ENCODE results near the gene FBXO11.

The FBXO11 gene

GRCh38 chr2:47849368-47849767 lies 56.9 kb downstream of the FBXO11 start:
- DNase-seq (ENCODE audit: low read depth in 2 of 2): no peak

DNA sequence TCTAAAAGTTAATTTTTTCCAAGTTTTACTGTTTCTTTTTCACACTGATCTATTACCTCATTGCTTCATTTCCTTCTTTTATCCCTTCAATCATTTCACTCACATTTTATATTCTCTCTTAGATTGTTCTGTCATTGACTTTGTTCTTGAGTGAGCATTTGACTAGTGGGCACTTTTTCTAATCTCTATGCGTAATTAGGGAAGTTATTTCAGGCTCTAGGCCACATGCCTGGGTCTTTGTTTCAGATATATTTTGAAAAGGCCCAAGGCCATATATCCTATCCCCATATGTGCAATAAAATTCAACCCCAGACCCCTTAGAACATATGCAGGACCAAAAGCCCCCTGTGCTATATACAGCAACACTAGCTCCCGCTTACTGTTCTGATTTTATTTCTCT lies 62.1 kb downstream of the FBXO11 start:
- no peak for DNase-seq (ENCODE audit: low read depth in 2 of 2)

DNA sequence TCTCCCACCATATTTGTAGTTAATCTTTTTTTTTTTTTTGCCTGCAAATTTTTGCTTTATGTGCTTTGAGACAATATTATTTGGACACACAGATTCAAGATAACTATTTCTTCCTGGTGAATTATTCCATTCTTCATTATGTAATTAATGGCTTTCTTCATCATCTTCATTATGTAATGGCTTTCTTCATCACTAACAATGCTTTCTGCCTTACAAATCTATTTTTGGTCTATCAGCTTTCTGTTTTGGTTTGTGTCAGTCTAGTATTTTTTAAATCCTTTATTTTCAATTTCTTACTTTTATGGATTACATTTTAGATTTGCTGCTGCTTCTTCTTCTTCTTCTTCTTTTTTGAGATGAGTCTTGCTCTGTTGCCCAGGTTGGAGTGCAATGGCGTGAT lies 62.9 kb downstream of the FBXO11 start:
- DNase-seq (ENCODE audit: low read depth in 2 of 2): no peak

GRCh38 chr2:47842846-47843245 lies 63.5 kb downstream of the FBXO11 start:
- no peak for DNase-seq (ENCODE audit: low read depth in 2 of 2)

GRCh38 chr2:47838686-47839085 lies 67.6 kb downstream of the FBXO11 start:
- no peak for DNase-seq (ENCODE audit: low read depth in 2 of 2)

DNA sequence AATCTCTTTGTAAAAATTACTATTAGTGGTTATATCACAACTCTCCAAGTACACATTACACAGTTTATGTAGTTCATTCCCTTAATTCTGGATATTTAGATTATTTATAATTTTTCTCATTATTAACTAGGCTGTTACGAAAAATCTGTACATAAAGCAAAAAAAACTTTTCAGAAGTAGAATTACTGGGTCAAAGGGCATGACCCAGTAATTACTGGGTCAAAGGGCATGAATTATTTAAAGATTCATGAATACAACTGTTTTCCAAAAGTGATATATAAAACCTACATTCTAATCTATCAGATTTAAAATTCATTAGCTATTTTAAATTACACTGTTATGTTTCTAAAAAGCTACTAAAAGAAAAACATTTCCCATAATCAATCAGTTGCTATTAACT lies 68.0 kb downstream of the FBXO11 start:
- DNase-seq (ENCODE audit: low read depth in 2 of 2): no peak

DNA sequence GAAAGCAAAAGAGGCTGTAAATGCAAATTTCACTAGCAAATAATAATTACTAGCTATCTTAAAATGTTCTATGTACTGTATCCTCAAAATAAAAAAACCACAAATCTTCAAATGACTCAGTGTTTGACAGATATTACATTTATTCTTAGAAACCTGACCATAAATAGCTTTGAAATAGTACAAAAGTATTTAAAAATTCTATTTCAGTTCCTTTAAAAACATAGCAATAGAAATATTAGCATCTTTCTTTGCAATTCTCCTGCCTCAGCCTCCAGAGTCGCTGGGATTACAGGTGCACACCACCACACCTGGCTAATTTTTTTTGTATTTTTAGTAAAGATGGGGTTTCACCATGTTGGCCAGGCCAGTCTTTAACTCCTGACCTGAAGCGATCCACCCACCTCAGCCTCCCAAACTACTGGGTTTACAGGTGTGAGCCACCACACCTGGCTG lies 72.8 kb downstream of the FBXO11 start:
- no peak for DNase-seq (ENCODE audit: low read depth in 2 of 2)

- DNase-seq (ENCODE audit: low read depth in 2 of 2): no peak
Observed at GRCh38 chr2:47822518-47822917, 83.8 kb downstream of the FBXO11 start.

DNA sequence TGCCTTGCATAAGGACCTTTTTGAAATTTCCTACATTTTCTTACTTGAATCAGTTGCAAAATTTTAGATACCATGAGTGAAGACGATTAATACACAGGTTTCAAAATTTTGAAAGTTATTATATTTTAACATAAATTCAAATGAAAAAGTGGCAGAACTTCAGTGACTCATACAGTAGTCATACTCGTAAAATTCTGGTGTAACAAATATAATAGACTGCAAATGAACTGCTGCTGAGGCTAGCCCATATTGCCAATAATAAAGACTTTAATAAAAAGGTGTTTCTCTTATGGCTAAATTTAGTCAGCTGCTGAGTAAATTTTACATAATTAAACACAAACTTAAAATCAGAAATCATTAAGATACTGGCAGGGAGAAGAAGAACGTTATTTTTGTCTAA lies 86.5 kb downstream of the FBXO11 start:
- no peak for DNase-seq (ENCODE audit: low read depth in 2 of 2)

DNA sequence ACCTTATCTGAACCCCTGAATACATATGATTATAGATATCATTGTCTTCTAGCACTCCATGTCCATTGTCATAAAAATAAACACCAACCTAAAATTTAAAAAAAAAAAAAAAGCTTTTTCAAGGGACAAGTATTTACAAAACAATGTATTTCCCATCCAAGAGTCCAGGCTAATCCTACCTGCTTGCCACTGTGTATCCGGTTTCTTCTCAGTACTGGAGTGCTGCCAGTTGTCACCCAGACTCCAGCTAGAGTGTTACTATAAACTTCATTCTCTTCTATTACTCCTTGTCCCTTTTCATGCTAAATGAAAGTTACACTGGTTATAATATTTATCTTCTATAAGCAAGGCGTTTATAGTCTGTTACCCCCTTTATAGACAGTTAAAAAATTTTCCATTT lies 87.5 kb downstream of the FBXO11 start:
- no peak for DNase-seq (ENCODE audit: low read depth in 2 of 2)

GRCh38 chr2:47815764-47816163 lies 90.5 kb downstream of the FBXO11 start:
- DNase-seq (ENCODE audit: low read depth in 2 of 2): no peak

GRCh38 chr2:47811668-47812067 lies 94.6 kb downstream of the FBXO11 start:
- DNase-seq (ENCODE audit: low read depth in 2 of 2): no peak

DNA sequence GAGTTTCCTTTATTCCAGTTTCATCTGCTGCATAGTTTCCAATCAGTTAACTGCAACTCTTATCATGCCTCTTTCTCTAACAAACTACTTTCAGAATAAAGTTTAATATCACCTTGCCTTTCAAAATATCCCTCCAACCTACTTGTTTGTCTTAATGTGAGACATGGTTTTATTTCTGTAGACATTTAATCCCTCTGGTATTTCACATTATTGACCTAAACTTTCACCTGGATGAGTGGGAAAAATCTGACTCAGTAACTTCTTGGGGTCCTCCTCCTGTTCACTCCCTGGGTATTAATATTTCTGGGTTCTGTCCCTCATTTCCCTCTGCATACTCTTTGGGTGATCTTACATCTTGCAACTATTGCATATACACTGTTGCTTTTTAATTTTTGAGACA lies 95.4 kb downstream of the FBXO11 start:
- DNase-seq (ENCODE audit: low read depth in 2 of 2): no peak

DNA sequence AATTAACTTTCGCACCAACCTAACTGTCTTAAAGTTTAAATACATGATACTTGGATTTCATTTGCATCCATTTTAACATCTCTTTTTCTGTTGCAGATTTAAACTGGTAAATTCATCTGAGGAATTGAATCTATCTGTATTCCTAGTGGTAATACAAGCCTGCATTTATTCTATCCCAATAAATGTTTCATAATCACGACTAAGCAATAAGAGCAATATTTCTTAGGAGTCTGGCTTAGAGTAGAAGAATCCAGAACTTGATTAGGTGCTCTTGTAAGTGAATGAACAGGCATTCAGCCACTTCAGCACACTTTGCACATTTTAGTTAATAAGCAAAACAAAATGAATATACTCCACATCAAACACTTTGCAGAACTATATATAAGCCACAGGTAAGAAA lies 96.4 kb downstream of the FBXO11 start:
- no peak for DNase-seq (ENCODE audit: low read depth in 2 of 2)

DNA sequence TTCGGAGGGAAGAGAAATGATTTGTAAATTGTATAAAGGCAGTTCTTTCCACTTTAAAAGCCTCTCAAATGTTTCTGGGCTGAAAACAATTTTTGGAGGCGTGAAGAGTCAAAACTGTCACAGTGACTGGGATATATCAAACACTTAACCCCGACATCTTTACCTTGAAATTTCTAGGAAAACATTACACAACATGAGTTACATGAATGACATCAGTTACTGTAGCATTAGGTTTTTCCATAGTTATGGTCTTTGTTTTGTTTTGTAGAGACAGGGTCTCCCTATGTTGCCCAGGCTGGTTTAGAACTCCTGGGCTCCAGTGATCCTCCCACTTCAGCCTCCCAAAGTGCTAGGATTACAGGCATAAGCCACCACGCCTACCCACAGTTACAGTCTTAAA lies 97.7 kb downstream of the FBXO11 start:
- no peak for DNase-seq (ENCODE audit: low read depth in 2 of 2)

GRCh38 chr2:47805850-47806249 lies 100.4 kb downstream of the FBXO11 start:
- no peak for DNase-seq (ENCODE audit: low read depth in 2 of 2)

- no peak for DNase-seq (ENCODE audit: low read depth in 2 of 2)
Observed at GRCh38 chr2:47803770-47804169, 102.5 kb downstream of the FBXO11 start.

DNA sequence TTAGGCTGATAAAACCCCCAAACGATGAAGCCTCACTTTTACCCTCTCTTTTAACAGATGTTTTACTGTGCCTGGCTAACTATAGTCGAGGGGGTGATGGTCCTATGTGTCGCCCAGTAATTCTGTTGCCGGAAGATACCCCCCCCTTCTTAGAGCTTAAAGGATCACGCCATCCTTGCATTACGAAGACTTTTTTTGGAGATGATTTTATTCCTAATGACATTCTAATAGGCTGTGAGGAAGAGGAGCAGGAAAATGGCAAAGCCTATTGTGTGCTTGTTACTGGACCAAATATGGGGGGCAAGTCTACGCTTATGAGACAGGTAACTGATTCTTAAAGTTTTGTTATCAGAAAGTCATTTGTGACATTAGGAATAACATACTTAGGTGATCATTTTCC lies 102.9 kb downstream of the FBXO11 start:
- DNase-seq (ENCODE audit: low read depth in 2 of 2): no peak

GRCh38 chr2:47801118-47801517 lies 105.2 kb downstream of the FBXO11 start:
- DNase-seq (ENCODE audit: low read depth in 2 of 2): no peak

GRCh38 chr2:47799031-47799609 lies 107.2 kb downstream of the FBXO11 start:
- DNase-seq (ENCODE audit: low read depth in 2 of 2): no peak

- no peak for DNase-seq (ENCODE audit: low read depth in 2 of 2)
Observed at GRCh38 chr2:47798631-47799030, 107.7 kb downstream of the FBXO11 start.

GRCh38 chr2:47796090-47796697 lies 110.1 kb downstream of the FBXO11 start:
- no peak for DNase-seq (ENCODE audit: low read depth in 2 of 2)

DNA sequence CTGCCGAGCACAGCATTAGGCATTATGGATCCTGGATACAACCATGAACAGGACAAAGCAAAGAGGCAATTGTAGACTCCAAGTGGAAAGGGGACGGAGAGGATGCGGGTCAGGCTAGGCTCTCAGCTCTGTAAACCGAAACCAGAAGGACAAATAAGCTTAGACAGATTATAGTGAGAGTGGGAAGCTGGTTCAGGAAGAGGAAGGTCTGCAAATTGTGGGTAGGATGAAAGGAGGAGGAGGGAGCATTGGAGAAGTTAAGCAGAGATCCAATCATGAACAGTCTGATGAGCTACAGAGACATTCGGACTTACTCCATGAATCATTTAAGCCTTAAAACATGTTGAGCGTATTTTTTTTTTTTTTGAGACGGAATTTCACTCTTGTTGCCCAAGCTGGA lies 120.3 kb downstream of the FBXO11 start:
- no peak for DNase-seq (ENCODE audit: low read depth in 2 of 2)

DNA sequence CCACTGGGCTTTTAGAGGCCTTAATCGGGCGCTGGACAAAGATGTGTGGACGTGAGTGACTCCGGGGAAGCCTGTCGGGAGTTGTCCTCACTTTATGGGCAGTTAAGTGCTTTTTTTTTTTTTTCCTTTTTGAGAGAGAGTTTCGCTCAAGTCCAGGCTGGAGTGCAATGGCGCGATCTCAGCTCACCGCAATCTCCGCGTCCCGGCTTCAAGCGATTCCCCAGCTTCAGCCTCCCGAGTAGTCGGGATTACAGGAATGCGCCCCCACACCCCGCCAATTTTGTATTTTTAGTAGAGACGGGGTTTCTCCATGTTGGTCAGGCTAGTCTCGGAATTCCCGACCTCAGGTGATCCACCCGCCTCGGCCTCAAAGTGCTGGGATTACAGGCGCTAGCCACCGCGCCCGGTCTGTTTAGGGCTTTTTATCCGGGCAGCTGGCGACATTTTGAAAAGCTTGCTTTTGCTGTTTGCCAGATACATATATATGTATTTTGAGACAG lies 121.9 kb downstream of the FBXO11 start:
- DNase-seq (ENCODE audit: low read depth in 2 of 2): no peak

Measured in stimulated activated CD4-positive, alpha-beta T cell treated with anti-CD3 and anti-CD28 coated beads, Interleukin-15, amount 100 ng/mL, for 48 hours (primary cell).